DMS79 treated with DMSO at 0.1 percent for 48 hours (cell line): ENCODE results near the gene CMTM1.
"Not testable (repeated sequence)": the region's sequence is repeated elsewhere in the genome, so short reads cannot be mapped to it uniquely, and the experiment has no call there.

Source experiments
- DNase-seq: peaks from one replicate; lab custom pipeline; 2025; lab: John Stamatoyannopoulos, UW

CMTM1 gene

DNA sequence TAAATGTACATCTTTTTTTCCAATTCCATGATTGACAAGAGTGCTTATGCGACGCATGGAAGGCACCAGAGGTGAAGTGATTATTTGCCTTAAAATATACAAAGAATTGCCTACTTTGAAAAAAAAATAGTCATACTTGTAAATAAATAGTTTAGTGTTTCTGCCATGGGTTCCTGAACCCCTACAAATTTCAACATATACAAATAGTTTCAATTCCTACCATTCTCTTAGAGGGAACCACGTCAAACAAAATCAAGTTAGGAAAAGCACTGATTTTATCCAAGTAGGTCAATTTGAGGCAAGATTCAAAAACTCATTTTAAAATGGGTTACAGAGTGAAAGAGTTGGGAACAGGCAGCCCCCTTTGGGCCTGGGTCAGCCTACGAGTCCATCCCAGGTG is 49.9 kb downstream of the CMTM1 start:
- DNase-seq, result no peak

DNA sequence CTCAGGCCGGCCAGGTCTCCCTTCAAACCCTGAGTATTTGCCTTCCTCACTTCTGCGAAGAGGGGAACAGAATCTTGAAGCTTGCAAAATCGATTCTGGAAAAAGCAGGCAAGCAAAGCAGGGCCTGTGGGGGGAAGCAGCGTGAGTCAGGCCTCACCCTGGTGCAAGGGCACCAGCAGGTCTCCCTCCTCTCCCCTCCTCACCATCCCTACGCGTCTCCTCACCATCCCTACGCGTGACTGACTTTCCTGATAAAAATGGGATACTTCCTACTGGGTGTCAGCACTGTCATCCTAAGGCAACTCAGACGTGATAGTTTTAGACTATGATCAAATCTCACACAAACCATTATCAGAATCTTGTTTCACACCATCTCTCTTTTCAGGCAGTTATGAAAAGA is 50.4 kb downstream of the CMTM1 start:
- no peak for DNase-seq

GRCh38 chr16:66617010-66617434 is 50.8 kb downstream of the CMTM1 start:
- DNase-seq, result no peak

- DNase-seq, result no peak
These were observed 51.5 kb downstream of the CMTM1 start for GRCh38 chr16:66617728-66618127.

DNA sequence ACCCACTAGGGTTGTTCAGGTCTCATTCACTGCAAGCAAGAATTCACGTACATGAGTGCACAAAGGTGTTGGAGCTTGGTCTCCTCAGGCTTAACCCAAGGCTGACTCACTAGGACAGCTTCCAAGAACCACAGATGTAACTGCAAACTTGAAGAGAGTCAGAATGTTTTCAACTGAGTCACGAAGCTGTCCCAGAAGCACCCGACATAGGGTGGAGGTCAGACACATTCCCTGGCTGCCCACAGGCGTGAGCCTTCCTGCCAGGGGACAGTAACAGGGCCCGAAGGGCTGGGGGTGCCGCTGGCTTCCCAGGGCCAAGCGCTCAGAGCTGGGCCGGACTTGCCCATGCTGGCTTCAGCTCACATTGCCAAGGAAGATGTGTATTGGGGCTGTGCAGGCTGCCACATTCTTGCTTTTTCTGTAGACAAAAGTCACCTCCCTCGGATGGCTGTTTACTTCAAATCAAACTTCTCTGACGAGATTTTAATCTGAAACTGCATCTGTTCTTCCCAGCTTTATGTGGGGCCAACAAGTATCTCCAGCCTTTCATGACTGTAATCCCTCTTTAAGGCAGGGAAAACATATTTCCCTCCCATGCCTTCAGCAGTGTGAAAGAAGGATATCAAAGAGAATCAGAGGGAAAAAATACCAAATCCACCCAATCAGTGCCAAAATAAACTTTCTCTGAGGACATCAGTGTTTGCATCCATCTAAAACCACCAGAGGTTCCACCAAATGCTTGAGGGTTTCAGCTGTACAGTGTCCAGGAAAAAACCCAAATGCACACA is 52.5 kb downstream of the CMTM1 start:
- no peak for DNase-seq

DNA sequence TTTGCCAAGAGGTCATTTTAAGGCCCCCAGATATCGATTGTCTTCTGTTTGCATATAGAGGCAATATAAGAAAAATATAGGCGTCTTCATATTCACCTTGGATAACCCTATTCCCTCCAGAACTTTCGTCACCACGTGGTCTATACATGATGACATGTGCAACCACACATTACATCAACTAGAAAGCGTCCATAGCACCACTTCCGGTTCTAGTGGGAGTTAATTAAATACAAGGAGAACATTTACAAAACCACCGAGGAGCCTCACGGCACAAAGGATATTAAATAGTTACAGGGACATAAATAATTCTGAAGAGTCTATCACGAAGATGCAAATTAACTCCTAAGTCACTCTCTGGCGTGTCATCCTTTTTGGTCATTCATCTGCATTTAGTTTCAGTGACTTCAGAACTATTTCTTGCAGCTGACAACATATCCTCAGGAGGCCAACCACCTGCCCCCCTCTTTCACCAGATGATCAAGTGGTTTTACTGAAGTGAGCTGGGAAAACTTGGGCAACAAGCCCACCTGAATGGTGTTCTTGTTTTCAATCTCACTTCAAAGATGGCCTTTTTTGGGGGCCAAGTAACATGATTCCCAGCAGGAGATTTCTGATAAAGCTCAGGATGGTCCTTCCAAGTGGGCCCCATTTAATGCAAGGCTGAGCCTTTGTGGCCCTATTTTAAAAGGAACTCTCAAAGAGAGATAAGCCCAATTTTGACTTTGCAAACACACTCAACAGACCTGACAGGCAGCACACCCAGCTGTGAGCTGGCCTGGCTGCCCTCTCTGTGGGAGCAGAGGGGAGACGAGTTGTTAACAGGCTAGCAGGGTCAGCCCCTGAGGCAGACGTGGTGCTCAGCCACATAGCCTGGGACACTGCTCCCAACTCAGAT is 53.5 kb downstream of the CMTM1 start:
- peak; percentile 34 for DNase-seq

DNA sequence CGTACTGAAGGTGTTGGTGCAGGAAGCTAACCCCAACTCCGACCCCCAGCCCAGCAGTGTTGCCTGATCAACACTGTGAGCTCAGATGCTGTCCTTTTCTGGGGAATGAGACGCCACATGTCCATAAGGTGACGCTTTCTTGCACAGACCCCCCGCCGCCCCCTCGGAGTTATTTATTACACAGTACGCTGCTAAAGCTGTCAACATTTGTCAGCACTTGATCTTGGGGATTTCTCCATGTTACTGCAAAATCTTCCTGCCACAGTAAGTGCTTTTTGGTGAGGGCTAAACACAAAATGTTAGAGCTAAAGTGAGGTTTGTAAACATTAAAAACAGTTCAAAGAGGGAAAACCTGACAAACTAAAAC is 54.2 kb downstream of the CMTM1 start:
- DNase-seq, result no peak

DNA sequence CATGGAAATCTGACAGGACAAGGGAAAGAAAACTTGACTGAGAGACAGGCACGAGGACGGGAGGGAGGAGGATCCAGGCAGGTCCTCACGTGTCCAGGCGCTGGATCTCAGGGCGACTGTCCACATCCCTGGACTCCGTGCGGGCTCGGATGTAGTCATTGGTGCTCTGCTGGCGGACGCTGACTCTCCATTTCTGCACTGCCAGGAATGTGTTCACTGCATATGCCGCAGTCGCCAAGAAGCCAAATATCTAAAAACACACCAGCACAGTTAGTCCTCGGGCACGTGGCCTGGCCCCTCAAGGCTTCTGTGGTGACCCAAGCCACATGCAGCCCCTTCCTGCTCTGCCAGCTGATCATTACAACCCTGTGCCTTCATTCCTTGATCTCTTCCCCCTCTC is 55.7 kb downstream of the CMTM1 start:
- DNase-seq, result no peak

DNA sequence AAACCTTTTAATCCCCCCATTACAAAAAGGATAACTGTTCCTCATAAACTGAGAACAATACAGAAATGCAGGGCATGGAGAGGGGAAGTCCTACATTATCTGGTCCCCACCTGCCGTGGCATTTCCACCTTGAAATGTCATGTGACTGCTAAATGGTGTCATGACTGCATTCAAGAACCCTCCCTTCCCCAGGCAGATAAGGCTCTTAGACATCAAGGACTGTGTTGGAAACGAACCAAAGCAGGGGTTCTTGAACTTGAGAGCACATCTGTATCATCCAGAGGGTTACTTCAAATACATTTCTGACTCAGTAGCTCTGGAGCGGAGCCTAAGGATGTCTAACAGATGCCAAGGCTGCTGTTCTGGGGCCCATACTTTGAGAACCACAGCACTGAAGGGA is 56.6 kb downstream of the CMTM1 start:
- DNase-seq, result peak; percentile 59

- no peak for DNase-seq
These were observed 57.5 kb downstream of the CMTM1 start for GRCh38 chr16:66623755-66624154.

DNA sequence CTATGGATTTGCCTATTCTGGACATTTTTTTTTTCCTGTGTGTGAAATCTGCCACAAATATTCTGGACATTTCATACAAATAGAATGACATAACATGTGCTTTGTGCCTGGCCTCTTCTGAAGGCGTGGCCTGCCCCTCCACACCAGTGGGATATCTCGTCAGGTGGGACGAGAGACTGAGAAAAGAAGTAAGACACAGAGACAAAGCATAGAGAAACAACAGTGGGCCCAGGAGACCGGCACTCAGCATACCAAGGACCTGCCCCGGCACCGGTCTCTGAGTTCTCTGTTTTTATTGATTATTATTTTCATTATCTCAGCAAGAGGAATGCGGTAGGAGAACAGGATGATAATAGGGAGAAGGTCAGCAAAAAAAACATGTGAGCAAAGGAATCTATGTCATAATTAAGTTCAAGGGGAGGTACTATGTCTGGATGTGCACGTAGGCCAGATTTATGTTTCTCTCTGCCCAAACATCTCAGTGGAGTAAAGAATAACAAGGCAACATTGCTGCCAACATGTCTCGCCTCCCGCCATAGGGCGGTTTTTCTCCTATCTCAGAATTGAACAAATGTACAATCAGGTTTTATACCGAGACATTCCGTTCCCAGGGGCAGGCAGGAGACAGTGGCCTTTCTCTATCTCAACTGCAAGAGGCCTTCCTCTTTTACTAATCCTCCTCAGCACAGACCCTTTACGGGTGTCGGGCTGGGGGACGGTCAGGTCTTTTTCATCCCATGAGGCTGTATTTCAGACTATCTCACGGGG is 61.6 kb downstream of the CMTM1 start:
- not testable (repeated sequence) for DNase-seq
